SU-DHL-6 (cell line): ENCODE results near the gene FBXW10.
"Not testable (repeated sequence)": the region's sequence is repeated elsewhere in the genome, so short reads cannot be mapped to it uniquely, and the experiment has no call there.

Source experiments
- CTCF ChIP-seq: fragments of 200-600 bp; sonication (generic); IDR thresholded peaks from one replicate; pipeline ENCODE4 v1.5.1; 2017; ENCODE audit warnings: antibody characterized with exemption, mild to moderate bottlenecking, low read length, moderate library complexity; ENCODE audit not compliant: insufficient read depth, poor library complexity, severe bottlenecking
- EZH2phosphoT487 ChIP-seq: fragments of 200-600 bp; sonication (generic), shearing (Covaris generic); conservative IDR thresholded peaks from 2 replicates; pipeline ENCODE4 v1.6.1; 2018; ENCODE audit warnings: mild to moderate bottlenecking, antibody characterized with exemption, low read length, moderate library complexity, mixed read lengths

GRCh38 chr17:18695143-18695542 lies 48.7 kb upstream of the FBXW10 start:
- not testable (repeated sequence) for TF ChIP-seq CTCF, EZH2phosphoT487
